Epithelial cell of proximal tubule (primary cell): ENCODE results near the gene KCNC1. TPM values are rescaled to one million over a fixed set of nuclear protein-coding genes. Genes with fewer than 3 reads are reported as not detected.

Source experiments
- DNase-seq: peaks from one replicate; pipeline ENCODE4 v3.0.0-alpha.2; 2011; ENCODE audit warnings: low read depth
- H3K4me3 ChIP-seq: 2 replicates; pipeline ENCODE4 v1.5.1; 2011; ENCODE audit warnings: low read depth, mild to moderate bottlenecking, low read length
- CTCF ChIP-seq: conservative IDR thresholded peaks from 2 replicates; pipeline ENCODE4 v1.5.1; 2012; ENCODE audit warnings: low read depth, mild to moderate bottlenecking, low read length
- total RNA-seq: library from RNA; depleted of rRNA; stranded (reverse); fragments of >200 nt; gene quantifications from 2 replicates; pipeline ENCODE4 v1.2.3, GENCODE V29; 2015

KCNC1 gene
- total RNA-seq, 1 donor from 2014 or later = not detected

GRCh38 chr11:17702876-17703275 is 31.7 kb upstream of the KCNC1 start:
- DNase-seq = no peak
- no peak for TF ChIP-seq CTCF
- H3K4me3 ChIP-seq = no peak overlapping the region

GRCh38 chr11:17703951-17704350 is 30.6 kb upstream of the KCNC1 start:
- TF ChIP-seq CTCF = no peak
- no peak overlapping the region for H3K4me3 ChIP-seq
- no peak for DNase-seq

- no peak for DNase-seq
- no peak for TF ChIP-seq CTCF
- H3K4me3 ChIP-seq = no peak overlapping the region
Measured at GRCh38 chr11:17707830-17708229, 26.8 kb upstream of the KCNC1 start.

GRCh38 chr11:17711836-17712235 is 22.7 kb upstream of the KCNC1 start:
- no peak for TF ChIP-seq CTCF
- no peak for DNase-seq
- H3K4me3 ChIP-seq = no peak overlapping the region

GRCh38 chr11:17713851-17714250 is 20.7 kb upstream of the KCNC1 start:
- H3K4me3 ChIP-seq = no peak overlapping the region
- no peak for DNase-seq
- no peak for TF ChIP-seq CTCF

- H3K4me3 ChIP-seq = no peak overlapping the region
- TF ChIP-seq CTCF = no peak
- DNase-seq = no peak
Measured at GRCh38 chr11:17714356-17714854, 20.2 kb upstream of the KCNC1 start.

- TF ChIP-seq CTCF = no peak
- no peak overlapping the region for H3K4me3 ChIP-seq
- no peak for DNase-seq
Measured at GRCh38 chr11:17714870-17715269, 19.7 kb upstream of the KCNC1 start.
